H9 (cell line): ENCODE data around the gene ADAM30. TPM values are rescaled to one million over a fixed set of nuclear protein-coding genes. Genes with fewer than 3 reads are reported as not detected.

Experiments used
- DNase-seq: peaks from one replicate; pipeline ENCODE4 v3.0.0-alpha.2; 2017
- H2AFZ ChIP-seq: one replicate; pipeline ENCODE4 v1.6.1; 2013; ENCODE audit warnings: mild to moderate bottlenecking, low read length, control low read depth, moderate library complexity
- H2AK5ac ChIP-seq: 2 replicates; pipeline ENCODE4 v1.6.1; 2013; ENCODE audit warnings: low read length, control low read depth, mixed read lengths; ENCODE audit not compliant: insufficient read length
- H2BK120ac ChIP-seq: one replicate; pipeline ENCODE4 v1.6.1; 2013; ENCODE audit warnings: low read depth, mild to moderate bottlenecking, low read length, control low read depth, inconsistent platforms; ENCODE audit not compliant: poor library complexity, severe bottlenecking
- H2BK12ac ChIP-seq: 2 replicates; pipeline ENCODE4 v1.6.1; 2013; ENCODE audit warnings: low read length, control low read depth, mixed read lengths, low read depth; ENCODE audit not compliant: insufficient read length
- H2BK15ac ChIP-seq: 2 replicates; pipeline ENCODE4 v1.6.1; 2013; ENCODE audit warnings: low read depth, low read length, control low read depth
- H2BK20ac ChIP-seq: one replicate; pipeline ENCODE4 v1.6.1; 2013; ENCODE audit warnings: low read depth, mild to moderate bottlenecking, low read length, control low read depth, inconsistent platforms; ENCODE audit not compliant: poor library complexity, severe bottlenecking
- H2BK5ac ChIP-seq: 2 replicates; pipeline ENCODE4 v1.6.1; 2013; ENCODE audit warnings: low read length, control low read depth, mixed read lengths; ENCODE audit not compliant: insufficient read length
- H3K14ac ChIP-seq: 2 replicates; pipeline ENCODE4 v1.6.1; 2013; ENCODE audit warnings: low read length, control low read depth; ENCODE audit not compliant: insufficient read depth
- H3K18ac ChIP-seq: 2 replicates; pipeline ENCODE4 v1.6.1; 2013; ENCODE audit warnings: low read depth, mild to moderate bottlenecking, mixed read lengths, low read length, control low read depth; ENCODE audit not compliant: insufficient read length
- H3K23ac ChIP-seq: 2 replicates; pipeline ENCODE4 v1.6.1; 2013; ENCODE audit warnings: low read length, control low read depth, mixed read lengths, low read depth; ENCODE audit not compliant: insufficient read length
- H3K23me2 ChIP-seq: 2 replicates; pipeline ENCODE4 v1.6.1; 2013; ENCODE audit warnings: low read depth, mild to moderate bottlenecking, mixed read lengths, low read length, control low read depth; ENCODE audit not compliant: insufficient read length, poor library complexity, severe bottlenecking
- H3K27ac ChIP-seq: 2 replicates; pipeline ENCODE4 v1.5.1; 2013; ENCODE audit warnings: low read length, control low read depth, mixed read lengths, low read depth; ENCODE audit not compliant: insufficient read length
- H3K27me3 ChIP-seq: 2 replicates; pipeline ENCODE4 v1.6.1; 2013; ENCODE audit warnings: low read length, control low read depth, inconsistent platforms; ENCODE audit not compliant: insufficient read depth
- H3K4ac ChIP-seq: 2 replicates; pipeline ENCODE4 v1.6.1; 2013; ENCODE audit warnings: low read depth, mild to moderate bottlenecking, control low read depth, inconsistent platforms, low read length, moderate library complexity
- H3K4me1 ChIP-seq: 2 replicates; pipeline ENCODE4 v1.6.1; 2013; ENCODE audit warnings: low read length, control low read depth, inconsistent platforms; ENCODE audit not compliant: insufficient read depth
- H3K4me2 ChIP-seq: 2 replicates; pipeline ENCODE4 v1.6.1; 2013; ENCODE audit warnings: low read length, control low read depth, mixed read lengths; ENCODE audit not compliant: insufficient read length, insufficient read depth
- H3K56ac ChIP-seq: 2 replicates; pipeline ENCODE4 v1.6.1; 2013; ENCODE audit warnings: low read depth, mild to moderate bottlenecking, mixed read lengths, low read length, control low read depth; ENCODE audit not compliant: insufficient read length
- H3K79me1 ChIP-seq: 2 replicates; pipeline ENCODE4 v1.6.1; 2013; ENCODE audit warnings: low read depth, mild to moderate bottlenecking, moderate library complexity, low read length, control low read depth, inconsistent platforms; ENCODE audit not compliant: insufficient read depth, poor library complexity, severe bottlenecking
- H3K79me2 ChIP-seq: 2 replicates; pipeline ENCODE4 v1.6.1; 2013; ENCODE audit warnings: low read length, control low read depth, inconsistent platforms; ENCODE audit not compliant: insufficient read depth
- H3K9ac ChIP-seq: 2 replicates; pipeline ENCODE4 v1.6.1; 2013; ENCODE audit warnings: low read length, control low read depth, mixed read lengths; ENCODE audit not compliant: insufficient read length; ENCODE audit errors: extremely low read depth
- H3K9me3 ChIP-seq: one replicate; pipeline ENCODE4 v1.6.1; 2013; ENCODE audit warnings: low read depth, low read length, inconsistent platforms; ENCODE audit not compliant: control insufficient read depth
- H3T11ph ChIP-seq: one replicate; pipeline ENCODE4 v1.6.1; 2013; ENCODE audit warnings: mild to moderate bottlenecking, low read length, control low read depth, inconsistent platforms
- H4K20me1 ChIP-seq: one replicate; pipeline ENCODE4 v1.6.1; 2013; ENCODE audit not compliant: control insufficient read depth, insufficient read length, insufficient read depth
- H4K5ac ChIP-seq: 2 replicates; pipeline ENCODE4 v1.6.1; 2013; ENCODE audit warnings: low read depth, mild to moderate bottlenecking, mixed read lengths, low read length, control low read depth; ENCODE audit not compliant: insufficient read length
- H4K8ac ChIP-seq: replicated peaks from 2 replicates; pipeline ENCODE4 v1.6.1; 2013; ENCODE audit warnings: low read length, control low read depth, mixed read lengths, low read depth; ENCODE audit not compliant: insufficient read length
- H4K91ac ChIP-seq: 2 replicates; pipeline ENCODE4 v1.6.1; 2013; ENCODE audit warnings: low read depth, mild to moderate bottlenecking, moderate library complexity, mixed read lengths, low read length, control low read depth; ENCODE audit not compliant: insufficient read length
- H3K27ac Mint-ChIP-seq, 3 experiments: 2 replicates in 2 of 3; 3 replicates in 1 of 3; pipeline ENCODE4 v1.8.0; 2020 to 2021; ENCODE audit warnings: mixed read lengths in 3 of 3, mild to moderate bottlenecking in 1 of 3, moderate library complexity in 1 of 3
- H3K27me3 Mint-ChIP-seq: 2 replicates; pipeline ENCODE4 v1.8.0; 2021; ENCODE audit warnings: low read depth, mild to moderate bottlenecking, moderate library complexity, mixed read lengths
- H3K36me3 Mint-ChIP-seq, 3 experiments: 2 replicates in 2 of 3; 3 replicates in 1 of 3; pipeline ENCODE4 v1.8.0; 2020 to 2021; ENCODE audit warnings: low read depth in 3 of 3, mixed read lengths in 3 of 3; ENCODE audit not compliant: insufficient read depth in 1 of 3
- H3K4me1 Mint-ChIP-seq, 2 experiments: 2 replicates each; pipeline ENCODE4 v1.8.0; 2020; ENCODE audit warnings: mixed read lengths in 2 of 2
- H3K4me3 Mint-ChIP-seq, 2 experiments: 2 replicates in 1 of 2; 3 replicates in 1 of 2; pipeline ENCODE4 v1.8.0; 2020 to 2021; ENCODE audit warnings: mild to moderate bottlenecking in 2 of 2, mixed read lengths in 2 of 2, moderate library complexity in 1 of 2
- H3K9me3 Mint-ChIP-seq, 2 experiments: 2 replicates in 1 of 2; 3 replicates in 1 of 2; pipeline ENCODE4 v1.8.0; 2020; ENCODE audit warnings: mild to moderate bottlenecking in 2 of 2, mixed read lengths in 2 of 2, moderate library complexity in 1 of 2
- whole genome bisulfite sequencing: extraction: QIAGEN DNeasy Blood & Tissue Kit; methylation state at CpG from one replicate; pipeline ENCODE4 v1.1.7; 2013; ENCODE audit warnings: missing lambda C conversion rate, low lambda C conversion rate, mixed read lengths; ENCODE audit not compliant: insufficient read length; ENCODE audit errors: extremely low coverage; 5-methylcytosine and 5-hydroxymethylcytosine counted together
- total RNA-seq: library from RNA; stranded (reverse); gene quantifications from 2 replicates; pipeline ENCODE4 v1.2.1, GENCODE V29; 2021
- TF ChIP-seq, protein P1 (sequence below): fragments of 200-600 bp; sonication (generic); conservative IDR thresholded peaks from 3 replicates; pipeline ENCODE4 v1.8.0; 2021; ENCODE audit warnings: antibody characterized with exemption, mild to moderate bottlenecking

The ADAM30 gene
- total RNA-seq, 1 experiment from 2014 or later: not detected

DNA sequence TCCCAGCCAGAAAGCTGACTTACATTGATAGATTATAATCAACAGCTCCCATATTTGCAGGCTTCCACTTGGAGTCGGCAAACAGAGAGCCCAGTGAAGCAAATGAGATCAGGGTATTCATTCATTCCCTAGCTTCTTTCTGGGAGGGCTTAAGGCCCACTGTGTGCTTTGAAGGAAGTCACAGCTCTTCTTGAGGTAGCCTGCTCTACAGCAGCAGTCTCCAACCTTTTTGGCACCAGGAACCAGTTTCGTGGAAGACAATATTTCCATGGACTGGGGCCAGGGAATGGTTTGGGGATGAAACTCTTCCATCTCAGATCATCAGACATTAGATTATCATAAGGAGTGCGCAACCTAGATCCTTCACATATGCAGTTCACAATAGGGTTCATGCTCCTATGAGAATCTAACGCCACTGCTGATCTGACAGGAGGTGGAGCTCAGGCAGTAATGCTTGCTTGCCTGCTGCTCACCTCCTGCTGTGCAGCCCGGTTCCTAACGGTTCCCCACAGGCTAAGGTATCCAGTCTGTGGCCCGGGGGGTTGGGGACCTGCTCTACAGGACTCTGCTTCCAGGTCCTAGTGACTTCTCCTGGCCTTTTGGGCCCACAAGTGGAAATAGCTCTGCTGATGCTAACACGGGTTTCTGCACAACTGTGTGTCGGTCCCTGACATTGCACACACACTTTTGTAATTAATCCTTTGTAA, 13.7 kb upstream of the ADAM30 start:
- Histone ChIP-seq H4K5ac (no peak overlapping the region), H3K56ac (no peak overlapping the region), H3K9ac (no peak overlapping the region), H3K23ac (no peak overlapping the region), H3K79me2 (no peaks in the 10 kb centered on the region), H3K23me2 (no peaks in the 10 kb centered on the region), H2AK5ac (no peak overlapping the region), H2BK120ac (no peak overlapping the region), H2BK20ac (no peak overlapping the region), H3K18ac (no peak overlapping the region), H2BK15ac (no peak overlapping the region), H2BK12ac (no peak overlapping the region), H3K4ac (no peak overlapping the region), H3K4me2 (no peak overlapping the region), H3K27ac (no peak overlapping the region), H4K20me1 (no peaks in the 10 kb centered on the region), H3K79me1 (no peaks in the 10 kb centered on the region), H3K14ac (no peak overlapping the region), H3K4me1 (no peaks in the 10 kb centered on the region; the same call in 1 of the 2 replicates), H3K27me3 (no peaks in the 10 kb centered on the region), H3K9me3 (no peaks in the 10 kb centered on the region), H2AFZ (no peak overlapping the region), H3T11ph (no peak overlapping the region), H4K8ac (no peak overlapping the region), H2BK5ac (no peak overlapping the region), H4K91ac (no peak overlapping the region)
- Mint-ChIP-seq H3K4me1 (peaks cover 10 to 11% of the 10 kb centered on the region in 2 experiments), H3K27ac (no peak overlapping the region), H3K4me3 (no peak overlapping the region), H3K27me3 (peaks cover 3% of the 10 kb centered on the region; the same call in 1 of the 2 replicates), H3K36me3 (peaks cover under 1 to 9% (median 2%) of the 10 kb centered on the region in 3 experiments; a peak in 6 of 7 replicates), H3K9me3 (no peaks in the 10 kb centered on the region)
- TF ChIP-seq, protein P1, sequence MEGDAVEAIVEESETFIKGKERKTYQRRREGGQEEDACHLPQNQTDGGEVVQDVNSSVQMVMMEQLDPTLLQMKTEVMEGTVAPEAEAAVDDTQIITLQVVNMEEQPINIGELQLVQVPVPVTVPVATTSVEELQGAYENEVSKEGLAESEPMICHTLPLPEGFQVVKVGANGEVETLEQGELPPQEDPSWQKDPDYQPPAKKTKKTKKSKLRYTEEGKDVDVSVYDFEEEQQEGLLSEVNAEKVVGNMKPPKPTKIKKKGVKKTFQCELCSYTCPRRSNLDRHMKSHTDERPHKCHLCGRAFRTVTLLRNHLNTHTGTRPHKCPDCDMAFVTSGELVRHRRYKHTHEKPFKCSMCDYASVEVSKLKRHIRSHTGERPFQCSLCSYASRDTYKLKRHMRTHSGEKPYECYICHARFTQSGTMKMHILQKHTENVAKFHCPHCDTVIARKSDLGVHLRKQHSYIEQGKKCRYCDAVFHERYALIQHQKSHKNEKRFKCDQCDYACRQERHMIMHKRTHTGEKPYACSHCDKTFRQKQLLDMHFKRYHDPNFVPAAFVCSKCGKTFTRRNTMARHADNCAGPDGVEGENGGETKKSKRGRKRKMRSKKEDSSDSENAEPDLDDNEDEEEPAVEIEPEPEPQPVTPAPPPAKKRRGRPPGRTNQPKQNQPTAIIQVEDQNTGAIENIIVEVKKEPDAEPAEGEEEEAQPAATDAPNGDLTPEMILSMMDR: no peak
- no peak for DNase-seq
- WGBS: no CpG with 5 or more reads among the region's 9 CpGs
